HG02870 (cell line): ENCODE data around the gene CLIC6.
"Not testable (repeated sequence)": the region's sequence is repeated elsewhere in the genome, so short reads cannot be mapped to it uniquely, and the experiment has no call there.

Experiments used
- ATAC-seq: cut with Tn5 transposase; IDR thresholded peaks from one replicate; pipeline ENCODE4 v1.9.1; 2021; ENCODE audit warnings: mild to moderate bottlenecking, moderate library complexity; ENCODE audit not compliant: unreplicated experiment

CLIC6 gene

DNA sequence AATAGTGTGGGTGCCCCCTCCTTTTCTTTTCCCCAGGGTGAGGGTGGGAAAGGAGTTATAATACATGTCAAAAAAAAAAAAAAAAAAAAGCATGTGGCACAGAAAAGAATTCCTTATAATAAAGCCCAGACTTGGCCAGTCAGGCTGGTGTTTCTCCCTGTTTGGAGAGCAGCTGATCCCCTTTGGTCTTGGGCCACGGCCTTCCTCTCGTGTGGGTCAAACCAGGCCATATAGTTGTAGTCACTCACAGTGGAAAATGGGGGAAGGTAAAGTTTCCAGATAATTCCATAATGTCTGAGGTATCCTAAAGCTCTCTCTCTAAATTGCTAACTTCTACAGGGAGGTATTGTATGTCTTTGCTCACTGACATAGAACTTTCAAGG is 22.0 kb downstream of the CLIC6 start:
- no peak for ATAC-seq

DNA sequence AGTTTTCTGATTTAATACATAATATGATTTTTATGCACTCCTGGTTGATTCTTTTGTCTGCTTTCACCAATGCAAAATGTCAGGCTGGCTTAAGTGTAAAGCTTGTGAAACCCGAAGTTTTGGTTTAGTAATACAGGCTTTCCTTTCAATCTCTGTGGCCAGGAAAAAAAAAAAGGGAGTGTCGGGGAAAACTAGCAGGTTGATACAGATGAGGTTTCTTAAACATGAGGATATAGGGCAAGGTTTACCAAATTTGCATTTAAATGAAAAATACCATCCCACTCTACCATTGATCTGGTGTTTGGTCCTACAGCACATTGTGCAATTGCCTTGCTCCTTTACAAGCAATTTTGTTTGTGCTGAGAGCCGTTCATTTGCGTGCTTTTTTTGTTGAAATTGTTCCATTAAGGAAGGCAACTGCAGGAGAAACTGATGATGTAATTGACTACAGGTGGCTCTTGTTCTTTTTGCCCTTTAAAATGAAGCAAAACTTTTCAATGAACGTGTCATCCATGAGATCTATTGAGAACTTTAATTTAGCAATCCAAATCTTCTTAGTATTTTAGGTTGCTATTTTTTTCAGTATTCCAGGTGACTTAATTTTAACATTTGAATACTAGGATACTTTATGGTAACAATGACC is 22.7 kb downstream of the CLIC6 start:
- ATAC-seq = no peak

GRCh38 chr21:34692458-34693020 is 23.7 kb downstream of the CLIC6 start:
- ATAC-seq = no peak

DNA sequence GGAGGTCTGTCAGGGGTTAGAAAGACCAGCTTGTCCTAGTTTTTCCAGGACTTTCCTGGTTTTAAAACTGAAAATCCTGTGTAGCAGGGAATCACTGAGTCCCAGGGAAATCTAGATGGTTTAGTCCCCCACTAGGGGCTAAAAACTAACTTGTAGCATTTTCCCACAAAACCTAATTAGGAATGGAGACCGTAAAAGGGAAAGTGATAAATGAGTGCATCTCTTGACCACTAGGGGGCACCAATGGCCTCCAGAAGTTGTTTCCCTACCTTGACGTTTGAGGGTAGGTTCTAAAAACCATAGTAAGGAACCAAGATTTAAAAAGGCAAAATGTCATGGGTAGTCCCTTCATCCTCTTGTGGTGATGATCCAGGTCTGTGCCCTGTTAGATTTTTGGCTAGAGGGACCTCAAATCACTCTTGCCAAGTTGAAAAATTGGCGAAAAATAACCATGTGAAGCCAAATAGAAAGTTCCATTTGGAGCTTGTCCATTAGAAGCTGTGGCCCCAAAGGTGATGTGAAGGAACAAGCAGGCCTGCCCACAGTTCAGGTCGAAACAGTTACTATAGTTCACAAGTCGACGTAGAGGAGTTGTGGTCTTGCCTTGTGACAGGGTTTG is 24.5 kb downstream of the CLIC6 start:
- ATAC-seq = no peak

- ATAC-seq = peak; percentile 90
These were observed 26.6 kb downstream of the CLIC6 start for GRCh38 chr21:34695434-34695833.

DNA sequence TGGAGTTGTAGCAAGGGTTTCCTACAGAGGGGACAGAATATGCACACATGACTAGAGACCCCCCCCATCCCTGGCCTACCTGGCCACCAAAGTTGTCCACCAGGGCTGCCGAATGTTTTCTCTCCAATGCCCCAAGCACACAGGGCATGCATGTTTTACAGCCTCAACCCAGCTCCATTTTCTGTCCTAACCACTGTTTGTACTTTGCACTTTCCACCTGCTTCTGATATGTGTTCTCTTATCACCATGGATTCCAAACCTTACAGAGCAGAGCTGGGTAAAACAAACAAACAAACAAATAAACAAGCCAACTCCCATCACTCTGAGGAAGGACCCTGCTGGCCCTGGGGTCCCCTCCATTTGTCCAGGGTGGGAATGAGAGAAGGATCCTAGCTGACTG is 27.3 kb downstream of the CLIC6 start:
- ATAC-seq = no peak

GRCh38 chr21:34697826-34698225 is 29.0 kb downstream of the CLIC6 start:
- ATAC-seq = no peak

DNA sequence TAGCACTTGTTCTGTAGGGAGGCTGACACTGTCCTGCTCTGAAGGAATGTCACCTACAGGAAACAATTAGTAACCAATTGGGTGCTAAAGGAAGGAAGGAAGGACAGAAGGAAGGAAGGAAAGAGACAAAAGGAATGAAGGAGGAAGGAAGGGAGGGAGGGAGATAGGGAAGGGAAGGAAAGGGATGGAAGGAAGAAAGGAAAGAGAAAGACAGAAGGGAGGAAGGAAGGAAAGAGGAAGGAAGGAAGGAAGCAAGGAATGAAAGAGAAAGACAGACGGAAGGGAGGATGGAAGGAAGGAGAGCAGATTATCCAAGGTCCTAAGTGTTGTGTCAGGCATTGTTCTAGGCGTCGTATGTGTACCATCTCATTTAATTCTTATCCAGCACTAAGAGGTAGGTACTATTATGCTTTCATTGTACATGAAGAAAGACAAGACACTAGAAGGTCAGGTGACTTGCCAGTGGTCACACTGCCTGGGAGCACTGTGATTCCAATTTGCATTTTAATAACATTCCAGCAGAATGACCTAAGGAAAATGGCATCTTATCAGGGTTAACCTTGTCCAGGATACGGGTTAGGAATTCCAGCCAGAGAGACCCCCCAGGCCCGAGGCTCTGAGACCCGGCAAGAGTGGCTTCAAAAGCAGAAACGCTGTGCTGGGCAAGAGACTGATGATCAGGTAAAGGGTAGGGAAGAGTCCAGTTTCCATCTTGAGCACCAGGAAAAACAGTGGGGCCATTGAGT is 29.6 kb downstream of the CLIC6 start:
- no peak for ATAC-seq

DNA sequence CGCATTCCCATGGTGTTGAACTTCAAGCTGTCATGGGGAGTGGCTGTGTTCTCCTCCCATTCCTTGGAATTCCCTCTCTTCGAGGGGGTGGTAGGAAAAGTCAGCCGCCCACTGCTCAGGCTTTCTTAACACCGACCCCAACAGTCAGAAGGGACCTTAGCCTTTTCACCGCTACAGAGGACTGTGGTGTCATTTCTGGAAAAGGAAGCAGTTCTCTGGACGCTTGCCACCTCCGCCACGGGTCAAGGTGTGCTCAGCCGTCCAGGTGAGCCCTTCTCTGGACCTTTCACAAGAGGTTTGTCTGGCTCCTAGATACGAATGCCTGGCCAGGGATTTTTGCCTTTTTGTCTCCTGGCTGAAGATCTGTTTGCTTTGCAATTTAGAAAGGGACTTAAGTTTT is 31.8 kb downstream of the CLIC6 start:
- no peak for ATAC-seq

DNA sequence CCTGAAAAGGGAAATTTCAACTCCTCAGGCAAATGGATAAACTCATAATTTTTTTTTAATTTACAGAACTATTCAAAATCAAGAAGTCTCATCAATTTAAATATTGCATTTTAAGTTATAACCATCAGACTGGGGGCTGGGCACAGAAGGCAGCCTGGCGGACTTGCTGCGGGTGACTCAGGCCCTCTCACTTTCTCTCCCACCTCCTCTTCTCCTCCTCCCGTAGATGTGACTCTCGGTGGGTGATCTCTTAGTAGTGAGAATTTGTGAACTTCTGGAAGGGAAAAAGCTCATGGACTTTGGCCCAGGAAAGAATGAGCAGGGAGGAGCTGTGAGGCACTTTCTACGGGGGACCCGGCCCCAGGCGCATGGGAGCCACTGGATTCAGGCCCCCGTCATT is 32.9 kb downstream of the CLIC6 start:
- ATAC-seq = no peak

DNA sequence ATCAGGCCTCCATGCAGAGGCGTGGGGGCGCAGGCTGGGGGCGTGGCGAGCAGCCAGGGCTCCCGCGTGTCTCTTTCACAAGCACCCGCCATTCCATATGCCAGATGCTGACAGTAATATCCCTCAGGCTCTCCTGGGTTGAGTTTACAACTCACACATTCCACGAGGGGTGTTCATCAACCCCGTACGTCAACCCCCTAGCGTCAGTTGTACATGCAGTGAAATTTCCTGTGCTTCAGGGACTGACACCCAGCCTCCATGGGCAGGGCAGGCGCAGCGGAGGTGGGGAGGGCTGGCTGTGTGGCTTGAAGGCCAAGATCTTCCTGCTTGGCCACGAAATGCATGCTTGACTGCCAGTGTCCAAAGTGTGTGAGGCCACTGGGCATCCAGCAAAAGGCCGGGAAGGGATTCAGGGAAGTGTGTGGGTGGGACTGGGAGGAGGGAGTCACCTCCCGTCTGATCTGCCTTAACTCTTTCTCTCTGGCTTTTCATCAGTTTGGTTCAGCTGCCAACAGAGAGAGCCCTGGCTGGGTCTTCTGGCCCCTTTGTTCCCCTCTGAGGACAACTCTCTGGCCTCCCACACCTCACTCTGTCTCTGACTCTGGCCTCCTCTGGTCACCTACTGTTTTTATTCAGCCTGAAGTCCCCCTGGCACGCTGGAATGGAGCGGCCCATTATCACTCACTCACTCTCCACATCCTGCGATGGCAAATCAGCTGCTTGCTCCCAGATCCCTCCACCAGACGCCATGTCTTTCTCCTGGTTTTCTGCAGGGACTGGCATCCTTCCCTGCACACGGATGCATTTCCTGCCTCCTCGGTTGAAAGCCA is 33.8 kb downstream of the CLIC6 start:
- ATAC-seq = no peak

DNA sequence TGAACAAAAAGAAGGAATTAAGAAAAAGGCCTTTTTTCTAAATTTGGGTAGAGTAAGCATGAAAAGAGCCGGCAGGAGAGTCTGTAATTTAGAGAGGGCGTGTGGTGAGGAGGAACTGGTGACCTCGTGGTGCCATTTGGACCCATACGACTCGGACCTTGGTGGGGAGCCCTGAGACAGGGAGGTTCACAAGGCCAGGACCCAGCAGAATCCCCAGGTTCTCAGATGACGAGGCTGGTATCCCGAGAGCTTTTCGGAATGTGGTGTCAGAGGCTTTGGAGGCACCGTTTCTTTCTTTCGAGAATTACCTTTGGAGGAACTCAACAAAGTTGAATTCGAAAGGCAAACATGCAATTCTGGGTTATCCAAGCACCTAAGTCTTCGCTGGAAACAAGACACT is 34.8 kb downstream of the CLIC6 start:
- ATAC-seq = no peak

- ATAC-seq = no peak
These were observed 35.3 kb downstream of the CLIC6 start for GRCh38 chr21:34704119-34704518.

DNA sequence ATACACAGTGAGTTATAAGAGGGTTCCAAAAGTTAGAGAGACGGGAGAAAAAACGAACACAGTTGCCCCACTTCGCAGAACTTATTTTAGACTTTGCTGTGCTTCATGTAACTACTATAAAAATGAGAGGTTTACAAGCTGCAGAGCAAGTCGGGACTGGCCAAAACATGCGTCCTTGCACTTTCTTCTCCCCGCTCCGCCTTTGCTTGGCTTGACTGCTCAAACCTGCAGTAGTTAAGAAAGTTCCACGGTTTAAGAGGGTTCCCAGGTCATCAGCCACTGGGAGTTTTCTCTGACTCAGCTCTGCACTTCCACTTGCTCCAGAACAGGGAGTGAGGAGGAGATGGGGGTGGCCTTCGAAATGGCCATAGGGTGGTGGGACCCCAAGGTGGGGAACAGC is 36.2 kb downstream of the CLIC6 start:
- ATAC-seq = no peak

GRCh38 chr21:34706337-34706736 is 37.5 kb downstream of the CLIC6 start:
- no peak for ATAC-seq

DNA sequence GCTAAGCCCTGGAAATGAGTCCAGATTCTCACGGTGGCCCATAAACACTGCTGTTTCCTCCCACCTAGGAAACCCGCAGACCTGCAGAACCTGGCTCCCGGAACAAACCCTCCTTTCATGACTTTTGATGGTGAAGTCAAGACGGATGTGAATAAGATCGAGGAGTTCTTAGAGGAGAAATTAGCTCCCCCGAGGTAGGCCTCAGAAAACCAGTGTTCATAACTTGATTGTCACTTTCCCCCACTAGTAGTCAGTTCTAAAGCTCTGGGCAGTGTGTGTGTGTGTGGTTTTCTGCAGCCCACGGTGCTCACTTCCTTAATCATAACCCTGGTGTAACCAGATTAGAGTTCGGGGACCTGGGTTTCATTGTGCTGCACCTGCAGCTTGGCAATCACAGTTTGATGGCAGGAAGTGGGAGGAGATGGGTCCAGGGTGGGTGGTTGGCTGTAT is 39.1 kb downstream of the CLIC6 start:
- ATAC-seq = peak; percentile 93

GRCh38 chr21:34713621-34714020 is 44.8 kb downstream of the CLIC6 start:
- no peak for ATAC-seq

DNA sequence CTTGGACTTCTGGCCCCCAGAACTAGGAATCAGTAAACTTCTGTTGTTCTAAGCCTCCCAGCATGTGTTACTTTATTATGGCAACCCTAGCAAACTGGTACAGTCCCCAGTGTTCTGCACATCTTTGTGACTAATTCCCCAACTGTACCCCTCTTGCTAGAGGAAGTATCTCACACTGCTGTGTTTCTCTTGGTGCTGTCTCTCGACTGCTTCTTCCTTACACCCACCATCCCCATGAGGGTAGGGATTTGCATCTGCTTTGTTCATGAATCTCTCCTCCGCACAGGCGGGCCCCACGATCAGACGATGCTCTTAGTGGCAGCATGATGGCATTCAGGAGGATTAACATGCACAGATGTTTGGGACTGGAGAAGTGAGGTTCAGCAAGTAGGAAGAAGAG is 46.7 kb downstream of the CLIC6 start:
- peak; percentile 75 for ATAC-seq

DNA sequence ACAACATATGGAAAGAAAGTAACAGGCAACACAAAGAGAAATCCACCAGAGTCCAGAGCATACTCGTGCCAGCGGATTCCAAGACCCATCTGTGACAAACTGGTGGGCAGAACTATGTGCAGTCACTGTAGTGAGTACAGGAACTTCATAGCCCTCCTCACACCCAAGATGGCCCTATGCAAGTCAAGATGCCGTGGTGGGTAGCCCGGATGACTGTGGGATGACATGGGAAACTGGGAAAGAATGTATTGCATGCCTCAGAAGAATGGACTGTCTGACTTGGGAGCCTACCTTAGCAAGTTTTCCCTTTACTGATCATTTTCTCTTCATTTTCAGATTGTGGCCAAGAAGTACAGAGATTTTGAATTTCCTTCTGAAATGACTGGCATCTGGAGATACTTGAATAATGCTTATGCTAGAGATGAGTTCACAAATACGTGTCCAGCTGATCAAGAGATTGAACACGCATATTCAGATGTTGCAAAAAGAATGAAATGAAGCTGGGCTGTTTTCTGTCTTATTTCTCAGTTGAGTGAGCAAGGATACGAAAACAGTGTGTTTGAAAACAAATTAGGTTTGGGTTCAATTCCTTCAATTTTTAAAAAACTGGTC is 47.3 kb downstream of the CLIC6 start:
- ATAC-seq = no peak

GRCh38 chr21:34718529-34718928 is 49.7 kb downstream of the CLIC6 start:
- ATAC-seq = not testable (repeated sequence)
